Astrocyte (in vitro differentiated cells and primary cell): Measurements from ENCODE around the gene CRY1. TPM values are rescaled to one million over a fixed set of nuclear protein-coding genes. Genes with fewer than 3 reads are reported as not detected.

Source experiments
- DNase-seq: peaks from one replicate; pipeline ENCODE4 v3.0.0-alpha.2; 2010; ENCODE audit warnings: low read depth
- FAIRE-seq: peaks from 2 replicates; lab custom pipeline; 2011; peaks lifted over from hg19 to GRCh38; lab: Jason Lieb, UNC
- H2AFZ ChIP-seq: 2 replicates; pipeline ENCODE4 v1.6.0; 2012; ENCODE audit warnings: low read depth, low read length, inconsistent platforms
- H3K27ac ChIP-seq: 2 replicates; pipeline ENCODE4 v1.5.1; 2011; ENCODE audit warnings: low read depth, low read length, inconsistent platforms
- H3K27me3 ChIP-seq: 2 replicates; pipeline ENCODE4 v1.6.0; 2011; ENCODE audit warnings: low read length, inconsistent platforms; ENCODE audit not compliant: insufficient read depth
- H3K36me3 ChIP-seq: 2 replicates; pipeline ENCODE4 v1.5.1; 2011; ENCODE audit warnings: low read length, inconsistent platforms; ENCODE audit not compliant: insufficient read depth
- H3K4me1 ChIP-seq: 2 replicates; pipeline ENCODE4 v1.5.1; 2011; ENCODE audit warnings: low read length, inconsistent platforms; ENCODE audit not compliant: insufficient read depth
- H3K4me2 ChIP-seq: 2 replicates; pipeline ENCODE4 v1.6.0; 2012; ENCODE audit warnings: low read length, inconsistent platforms
- H3K4me3 ChIP-seq: 2 replicates; pipeline ENCODE4 v1.5.1; 2011; ENCODE audit warnings: low read depth, mild to moderate bottlenecking, low read length, inconsistent platforms; ENCODE audit not compliant: insufficient read depth
- H3K79me2 ChIP-seq: 2 replicates; pipeline ENCODE4 v1.6.0; 2012; ENCODE audit warnings: mild to moderate bottlenecking, low read length, inconsistent platforms; ENCODE audit not compliant: insufficient read depth
- H3K9ac ChIP-seq: 2 replicates; pipeline ENCODE4 v1.6.0; 2012; ENCODE audit warnings: mild to moderate bottlenecking, low read length, inconsistent platforms
- H3K9me3 ChIP-seq: 2 replicates; pipeline ENCODE4 v1.5.1; 2012; ENCODE audit warnings: low read depth, mild to moderate bottlenecking, low read length, inconsistent platforms; ENCODE audit not compliant: insufficient read depth
- H4K20me1 ChIP-seq: 2 replicates; pipeline ENCODE4 v1.6.0; 2012; ENCODE audit warnings: low read length, inconsistent platforms; ENCODE audit not compliant: insufficient read depth
- H3K27ac Mint-ChIP-seq: one replicate; pipeline ENCODE4 v1.8.0; 2021; ENCODE audit warnings: mild to moderate bottlenecking, mixed read lengths; ENCODE audit not compliant: unreplicated experiment
- H3K27me3 Mint-ChIP-seq: one replicate; pipeline ENCODE4 v1.8.0; 2021; ENCODE audit warnings: low read depth, mixed read lengths; ENCODE audit not compliant: unreplicated experiment
- H3K36me3 Mint-ChIP-seq: one replicate; pipeline ENCODE4 v1.8.0; 2021; ENCODE audit warnings: low read depth, mixed read lengths; ENCODE audit not compliant: unreplicated experiment
- H3K4me1 Mint-ChIP-seq: one replicate; pipeline ENCODE4 v1.8.0; 2021; ENCODE audit warnings: low read depth, mixed read lengths; ENCODE audit not compliant: unreplicated experiment
- H3K4me3 Mint-ChIP-seq: one replicate; pipeline ENCODE4 v1.8.0; 2021; ENCODE audit warnings: mild to moderate bottlenecking, moderate library complexity, mixed read lengths; ENCODE audit not compliant: unreplicated experiment
- H3K9me3 Mint-ChIP-seq: one replicate; pipeline ENCODE4 v1.8.0; 2021; ENCODE audit warnings: mild to moderate bottlenecking, mixed read lengths; ENCODE audit not compliant: unreplicated experiment
- CTCF ChIP-seq: IDR thresholded peaks from 2 replicates; pipeline ENCODE4 v1.5.1; 2011; ENCODE audit warnings: low read depth, mild to moderate bottlenecking, inconsistent platforms, low read length, moderate library complexity; ENCODE audit not compliant: insufficient read depth
- EZH2 ChIP-seq: IDR thresholded peaks from 2 replicates; pipeline ENCODE4 v1.6.1; 2012; ENCODE audit warnings: mild to moderate bottlenecking, low read length, inconsistent platforms; ENCODE audit not compliant: insufficient read depth
- total RNA-seq: library from RNA; stranded (reverse); gene quantifications from 2 replicates; pipeline ENCODE4 v1.2.1, GENCODE V29; 2021

The CRY1 gene
- total RNA-seq, 1 donor from 2014 or later: 18.3 TPM

DNA sequence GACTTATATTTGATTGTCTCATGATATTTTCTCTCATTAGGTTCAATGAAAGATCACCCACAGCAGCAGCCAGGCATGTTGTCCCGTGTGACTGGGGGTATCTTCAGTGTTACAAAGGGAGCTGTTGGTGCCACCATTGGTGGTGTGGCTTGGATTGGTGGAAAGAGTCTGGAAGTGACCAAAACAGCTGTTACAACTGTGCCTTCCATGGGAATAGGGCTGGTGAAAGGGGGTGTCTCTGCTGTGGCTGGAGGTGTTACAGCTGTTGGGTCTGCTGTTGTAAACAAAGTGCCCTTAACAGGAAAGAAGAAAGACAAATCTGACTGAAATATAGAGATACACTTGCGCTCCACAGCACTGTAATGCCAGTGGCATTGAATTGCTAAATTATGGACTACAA, 122.3 kb downstream of the CRY1 start:
- TF ChIP-seq CTCF (no peak), EZH2 (no peak)
- H4K20me1 ChIP-seq: peaks cover 87% of the 10 kb centered on the region
- H3K4me1 ChIP-seq: peaks cover 22% of the 10 kb centered on the region
- DNase-seq (no peak), FAIRE-seq (no peak)
- peaks cover 48% of the 10 kb centered on the region for H3K36me3 ChIP-seq
- no peaks in the 10 kb centered on the region for H3K9me3 ChIP-seq
- Mint-ChIP-seq H3K27ac (no peak overlapping the region), H3K9me3 (no peaks in the 10 kb centered on the region), H3K4me3 (peak overlapping the region; percentile 22), H3K4me1 (peaks cover 31% of the 10 kb centered on the region), H3K36me3 (peaks cover 29% of the 10 kb centered on the region), H3K27me3 (no peaks in the 10 kb centered on the region)
- peaks cover 72% of the 10 kb centered on the region for H3K79me2 ChIP-seq
- no peaks in the 10 kb centered on the region for H3K27me3 ChIP-seq
- no peak overlapping the region for H3K4me2 ChIP-seq
- no peak overlapping the region for H2AFZ ChIP-seq
- H3K4me3 ChIP-seq: no peak overlapping the region
- H3K27ac ChIP-seq: no peak overlapping the region
- no peak overlapping the region for H3K9ac ChIP-seq

DNA sequence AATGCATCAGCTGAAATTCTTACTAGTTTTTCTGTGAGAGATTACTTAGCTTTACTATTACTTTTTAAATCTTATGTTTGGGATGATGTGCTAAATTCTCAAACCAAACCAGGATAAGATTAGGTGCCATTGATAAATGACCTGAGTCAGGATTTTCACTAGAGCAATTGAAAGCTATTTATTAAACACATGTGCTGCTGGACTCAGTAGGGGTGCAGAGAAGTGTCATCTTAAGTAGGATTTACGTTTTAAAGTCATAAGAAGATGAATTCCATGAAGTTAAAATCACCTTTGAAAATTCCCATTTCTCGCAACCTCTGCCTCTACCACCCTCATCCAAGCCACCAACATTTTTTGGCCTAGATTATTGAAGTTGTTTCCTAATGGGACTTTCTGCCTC, 128.8 kb downstream of the CRY1 start:
- TF ChIP-seq CTCF (no peak), EZH2 (no peak)
- no peak for DNase-seq
- Mint-ChIP-seq H3K4me3 (no peak overlapping the region), H3K27ac (no peak overlapping the region), H3K36me3 (peaks cover 19% of the 10 kb centered on the region), H3K4me1 (peaks cover 30% of the 10 kb centered on the region), H3K9me3 (no peaks in the 10 kb centered on the region), H3K27me3 (no peaks in the 10 kb centered on the region)
- Histone ChIP-seq H2AFZ (no peak overlapping the region), H3K9me3 (no peaks in the 10 kb centered on the region), H3K4me3 (no peak overlapping the region), H3K27ac (no peak overlapping the region), H3K27me3 (no peaks in the 10 kb centered on the region), H3K4me2 (no peak overlapping the region), H3K36me3 (peaks cover 45% of the 10 kb centered on the region), H3K9ac (no peak overlapping the region), H3K79me2 (peaks cover 96% of the 10 kb centered on the region), H3K4me1 (no peaks in the 10 kb centered on the region), H4K20me1 (peaks cover 94% of the 10 kb centered on the region)
- no peak for FAIRE-seq

- Histone ChIP-seq H3K9ac (no peak overlapping the region), H3K4me3 (no peak overlapping the region), H4K20me1 (peaks cover 97% of the 10 kb centered on the region), H3K4me2 (peak overlapping the region; percentile 7), H3K9me3 (no peaks in the 10 kb centered on the region), H3K27me3 (no peaks in the 10 kb centered on the region), H3K36me3 (peaks cover 30% of the 10 kb centered on the region), H3K79me2 (peaks cover 100% of the 10 kb centered on the region), H2AFZ (no peak overlapping the region), H3K4me1 (no peaks in the 10 kb centered on the region), H3K27ac (no peak overlapping the region)
- no peak for DNase-seq
- H3K4me1 Mint-ChIP-seq: peaks cover 30% of the 10 kb centered on the region
- no peak overlapping the region for H3K27ac Mint-ChIP-seq
- H3K36me3 Mint-ChIP-seq: peaks cover 13% of the 10 kb centered on the region
- FAIRE-seq: no peak
- H3K27me3 Mint-ChIP-seq: no peaks in the 10 kb centered on the region
- H3K9me3 Mint-ChIP-seq: no peaks in the 10 kb centered on the region
- no peak overlapping the region for H3K4me3 Mint-ChIP-seq
- TF ChIP-seq CTCF: no peak
- no peak for TF ChIP-seq EZH2
These were observed 131.1 kb downstream of the CRY1 start for GRCh38 chr12:106962286-106962685.
